Hepatocyte (in vitro differentiated cells): ENCODE measurements around the gene CSHL1. TPM values are rescaled to one million over a fixed set of nuclear protein-coding genes. Genes with fewer than 3 reads are reported as not detected.

Experiments used
- DNase-seq: peaks from one replicate; pipeline ENCODE4 v3.0.0-alpha.2; 2016; ENCODE audit warnings: low spot score
- H2AFZ ChIP-seq: fragments of 200-600 bp; sonication (generic); 2 replicates; pipeline ENCODE4 v1.6.0; 2016; ENCODE audit warnings: antibody characterized with exemption, mild to moderate bottlenecking
- H3K27ac ChIP-seq: fragments of 200-600 bp; sonication (generic); 2 replicates; pipeline ENCODE4 v1.5.1; 2016; ENCODE audit warnings: mild to moderate bottlenecking
- H3K27me3 ChIP-seq: fragments of 200-600 bp; sonication (generic); 2 replicates; pipeline ENCODE4 v1.6.1; 2016
- H3K36me3 ChIP-seq: fragments of 200-600 bp; sonication (generic); replicated peaks from 2 replicates; pipeline ENCODE4 v1.5.1; 2016; ENCODE audit warnings: low read depth; ENCODE audit not compliant: insufficient read depth
- H3K4me1 ChIP-seq: fragments of 200-600 bp; sonication (generic); 2 replicates; pipeline ENCODE4 v1.5.1; 2016; ENCODE audit warnings: mild to moderate bottlenecking, moderate library complexity; ENCODE audit not compliant: insufficient read depth
- H3K4me2 ChIP-seq: fragments of 200-600 bp; sonication (generic); 2 replicates; pipeline ENCODE4 v1.6.0; 2016
- H3K4me3 ChIP-seq: fragments of 200-600 bp; sonication (generic); 2 replicates; pipeline ENCODE4 v1.5.1; 2016; ENCODE audit warnings: mild to moderate bottlenecking
- H3K79me2 ChIP-seq: fragments of 200-600 bp; sonication (generic); 2 replicates; pipeline ENCODE4 v1.6.0; 2017; ENCODE audit warnings: mild to moderate bottlenecking
- H3K9me2 ChIP-seq: fragments of 200-600 bp; sonication (generic); replicated peaks from 2 replicates; pipeline ENCODE4 v1.6.0; 2017; ENCODE audit warnings: mild to moderate bottlenecking; ENCODE audit not compliant: insufficient read depth
- H3K9me3 ChIP-seq: fragments of 200-600 bp; sonication (generic); 2 replicates; pipeline ENCODE4 v1.5.1; 2016; ENCODE audit warnings: low read depth, mild to moderate bottlenecking
- H4K20me1 ChIP-seq: fragments of 200-600 bp; sonication (generic); 2 replicates; pipeline ENCODE4 v1.6.0; 2016; ENCODE audit warnings: mild to moderate bottlenecking; ENCODE audit not compliant: insufficient read depth, poor library complexity, severe bottlenecking
- EZH2 ChIP-seq: fragments of 200-600 bp; sonication (generic); IDR thresholded peaks from 2 replicates; pipeline ENCODE4 v1.6.1; 2016; ENCODE audit warnings: antibody characterized with exemption, mild to moderate bottlenecking, borderline replicate concordance
- EZH2phosphoT487 ChIP-seq: fragments of 200-600 bp; sonication (generic); IDR thresholded peaks from one replicate; pipeline ENCODE4 v1.6.1; 2018; ENCODE audit warnings: antibody characterized with exemption, mild to moderate bottlenecking, low read depth, moderate library complexity; ENCODE audit not compliant: unreplicated experiment, severe bottlenecking
- WGBS: methylation state at CpG from one replicate; pipeline ENCODE4 v1.1.6; 2016; ENCODE audit warnings: low lambda C conversion rate; ENCODE audit errors: missing lambda C conversion rate; 5-methylcytosine and 5-hydroxymethylcytosine counted together
- polyA plus RNA-seq: library from polyadenylated mRNA; unstranded; fragments of >200 nt; fragmentation: Nextera tagmentation; extraction: Ambion mirVana; gene quantifications from 2 replicates; pipeline ENCODE4 v1.2.1, GENCODE V29; 2016
- total RNA-seq: library from RNA; depleted of rRNA; stranded (reverse); fragments of >200 nt; gene quantifications from 2 replicates; pipeline ENCODE4 v1.2.3, GENCODE V29; 2014
- TF ChIP-seq, protein P1 (sequence below): fragments of 200-600 bp; sonication (generic); IDR thresholded peaks from 2 replicates; pipeline ENCODE4 v1.5.1; 2016; ENCODE audit warnings: antibody characterized with exemption, mild to moderate bottlenecking; ENCODE audit not compliant: poor library complexity

Gene CSHL1
- total and polyA plus RNA-seq, 2 experiments from 2014 or later, result not detected

GRCh38 chr17:63945784-63946439 lies 34.9 kb upstream of the CSHL1 start:
- TF ChIP-seq EZH2phosphoT487 (no peak), EZH2 (no peak)
- TF ChIP-seq, protein P1, sequence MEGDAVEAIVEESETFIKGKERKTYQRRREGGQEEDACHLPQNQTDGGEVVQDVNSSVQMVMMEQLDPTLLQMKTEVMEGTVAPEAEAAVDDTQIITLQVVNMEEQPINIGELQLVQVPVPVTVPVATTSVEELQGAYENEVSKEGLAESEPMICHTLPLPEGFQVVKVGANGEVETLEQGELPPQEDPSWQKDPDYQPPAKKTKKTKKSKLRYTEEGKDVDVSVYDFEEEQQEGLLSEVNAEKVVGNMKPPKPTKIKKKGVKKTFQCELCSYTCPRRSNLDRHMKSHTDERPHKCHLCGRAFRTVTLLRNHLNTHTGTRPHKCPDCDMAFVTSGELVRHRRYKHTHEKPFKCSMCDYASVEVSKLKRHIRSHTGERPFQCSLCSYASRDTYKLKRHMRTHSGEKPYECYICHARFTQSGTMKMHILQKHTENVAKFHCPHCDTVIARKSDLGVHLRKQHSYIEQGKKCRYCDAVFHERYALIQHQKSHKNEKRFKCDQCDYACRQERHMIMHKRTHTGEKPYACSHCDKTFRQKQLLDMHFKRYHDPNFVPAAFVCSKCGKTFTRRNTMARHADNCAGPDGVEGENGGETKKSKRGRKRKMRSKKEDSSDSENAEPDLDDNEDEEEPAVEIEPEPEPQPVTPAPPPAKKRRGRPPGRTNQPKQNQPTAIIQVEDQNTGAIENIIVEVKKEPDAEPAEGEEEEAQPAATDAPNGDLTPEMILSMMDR, result no peak
- Histone ChIP-seq H3K9me2 (no peaks in the 10 kb centered on the region), H3K4me2 (no peak overlapping the region), H3K9me3 (no peaks in the 10 kb centered on the region), H3K36me3 (no peaks in the 10 kb centered on the region), H3K27me3 (no peaks in the 10 kb centered on the region), H2AFZ (no peak overlapping the region), H3K79me2 (no peaks in the 10 kb centered on the region), H3K4me3 (no peak overlapping the region), H3K27ac (no peak overlapping the region), H3K4me1 (no peaks in the 10 kb centered on the region), H4K20me1 (no peaks in the 10 kb centered on the region)
- WGBS, result 79% methylated on average over 6 of the region's 6 CpGs
- DNase-seq, result no peak

DNA sequence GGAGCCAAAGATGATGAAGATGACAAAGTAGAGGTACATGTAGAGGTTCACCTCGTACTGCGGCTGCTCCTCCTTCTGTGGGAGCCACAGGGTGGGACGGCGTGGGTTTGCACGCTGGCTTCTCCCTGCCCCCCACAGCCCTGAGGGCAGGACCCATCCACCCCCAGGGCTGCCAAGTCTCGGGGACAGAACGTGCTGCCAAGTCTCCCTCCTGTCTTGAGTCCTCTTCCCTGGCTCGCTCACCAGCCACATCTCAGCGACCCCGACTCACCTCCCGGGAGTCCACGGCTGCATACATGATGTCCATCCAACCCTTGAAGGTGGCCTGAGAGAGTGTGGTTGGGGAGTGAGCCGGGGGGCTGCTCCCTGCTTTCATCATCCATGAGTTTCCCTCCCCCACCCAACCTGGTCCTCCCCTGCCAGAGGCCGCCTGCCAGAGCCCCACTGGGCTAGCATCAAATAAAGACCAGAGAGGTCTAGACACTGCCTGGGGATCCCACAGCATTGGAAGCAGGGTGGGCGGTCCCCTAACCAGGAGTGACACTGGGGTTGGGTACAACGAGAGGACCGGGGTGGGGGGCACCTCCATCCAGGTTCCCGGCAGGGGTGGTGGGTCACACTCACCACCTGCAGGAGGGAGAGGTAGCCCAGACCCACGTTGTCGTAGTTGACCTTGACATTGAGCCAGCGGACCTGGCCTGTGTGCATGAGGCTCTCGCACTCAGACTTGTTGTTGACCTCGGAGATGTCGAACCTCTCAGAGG lies 33.9 kb upstream of the CSHL1 start:
- Histone ChIP-seq H3K4me3 (no peak overlapping the region), H3K4me2 (no peak overlapping the region), H3K9me3 (no peaks in the 10 kb centered on the region), H3K79me2 (no peaks in the 10 kb centered on the region), H3K9me2 (no peaks in the 10 kb centered on the region), H3K36me3 (no peaks in the 10 kb centered on the region), H3K27ac (no peak overlapping the region), H2AFZ (no peak overlapping the region), H3K4me1 (no peaks in the 10 kb centered on the region), H4K20me1 (no peaks in the 10 kb centered on the region), H3K27me3 (no peaks in the 10 kb centered on the region)
- DNase-seq, result no peak
- TF ChIP-seq EZH2, result no peak
- TF ChIP-seq, protein P1, result no peak
- TF ChIP-seq EZH2phosphoT487, result no peak
- 95% methylated on average over 20 of the region's 24 CpGs for WGBS

DNA sequence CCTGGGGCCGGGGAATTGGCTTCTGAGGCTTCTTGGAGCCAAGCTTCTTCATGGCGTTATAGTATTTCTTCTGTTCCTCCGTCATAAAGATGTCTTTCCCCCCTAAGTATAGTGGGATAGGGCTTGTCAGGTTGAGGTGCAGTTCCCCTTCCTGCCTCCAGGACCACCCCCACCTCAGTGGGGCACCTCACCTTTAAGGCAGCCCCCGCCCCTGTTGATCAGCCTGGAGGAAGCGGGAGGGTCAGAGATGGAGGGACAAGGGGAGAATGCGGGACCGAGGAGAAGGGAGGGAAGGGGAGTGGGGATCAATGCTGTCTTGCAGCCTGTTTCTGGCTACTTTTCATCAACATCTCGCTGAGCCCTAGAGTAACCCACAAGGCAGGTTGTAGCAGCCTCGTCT lies 32.7 kb upstream of the CSHL1 start:
- H3K4me1 ChIP-seq, result no peaks in the 10 kb centered on the region
- WGBS, result 89% methylated on average over 9 of the region's 9 CpGs
- no peaks in the 10 kb centered on the region for H3K27me3 ChIP-seq

More for the DNA sequence above, 32.7 kb upstream of the CSHL1 start:
- H3K4me3 ChIP-seq, result no peak overlapping the region
- no peaks in the 10 kb centered on the region for H4K20me1 ChIP-seq
- H3K27ac ChIP-seq, result no peak overlapping the region
- TF ChIP-seq, protein P1, result no peak
- TF ChIP-seq EZH2phosphoT487 (no peak), EZH2 (no peak)
- H3K79me2 ChIP-seq, result no peaks in the 10 kb centered on the region
- no peak for DNase-seq
- H3K9me3 ChIP-seq, result no peaks in the 10 kb centered on the region
- H3K9me2 ChIP-seq, result no peaks in the 10 kb centered on the region
- no peak overlapping the region for H3K4me2 ChIP-seq
- no peaks in the 10 kb centered on the region for H3K36me3 ChIP-seq
- no peak overlapping the region for H2AFZ ChIP-seq
